ENCODE data around the gene CNOT4.

CNOT4 gene, protein sequence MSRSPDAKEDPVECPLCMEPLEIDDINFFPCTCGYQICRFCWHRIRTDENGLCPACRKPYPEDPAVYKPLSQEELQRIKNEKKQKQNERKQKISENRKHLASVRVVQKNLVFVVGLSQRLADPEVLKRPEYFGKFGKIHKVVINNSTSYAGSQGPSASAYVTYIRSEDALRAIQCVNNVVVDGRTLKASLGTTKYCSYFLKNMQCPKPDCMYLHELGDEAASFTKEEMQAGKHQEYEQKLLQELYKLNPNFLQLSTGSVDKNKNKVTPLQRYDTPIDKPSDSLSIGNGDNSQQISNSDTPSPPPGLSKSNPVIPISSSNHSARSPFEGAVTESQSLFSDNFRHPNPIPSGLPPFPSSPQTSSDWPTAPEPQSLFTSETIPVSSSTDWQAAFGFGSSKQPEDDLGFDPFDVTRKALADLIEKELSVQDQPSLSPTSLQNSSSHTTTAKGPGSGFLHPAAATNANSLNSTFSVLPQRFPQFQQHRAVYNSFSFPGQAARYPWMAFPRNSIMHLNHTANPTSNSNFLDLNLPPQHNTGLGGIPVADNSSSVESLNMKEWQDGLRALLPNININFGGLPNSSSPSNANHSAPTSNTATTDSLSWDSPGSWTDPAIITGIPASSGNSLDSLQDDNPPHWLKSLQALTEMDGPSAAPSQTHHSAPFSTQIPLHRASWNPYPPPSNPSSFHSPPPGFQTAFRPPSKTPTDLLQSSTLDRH

DNA sequence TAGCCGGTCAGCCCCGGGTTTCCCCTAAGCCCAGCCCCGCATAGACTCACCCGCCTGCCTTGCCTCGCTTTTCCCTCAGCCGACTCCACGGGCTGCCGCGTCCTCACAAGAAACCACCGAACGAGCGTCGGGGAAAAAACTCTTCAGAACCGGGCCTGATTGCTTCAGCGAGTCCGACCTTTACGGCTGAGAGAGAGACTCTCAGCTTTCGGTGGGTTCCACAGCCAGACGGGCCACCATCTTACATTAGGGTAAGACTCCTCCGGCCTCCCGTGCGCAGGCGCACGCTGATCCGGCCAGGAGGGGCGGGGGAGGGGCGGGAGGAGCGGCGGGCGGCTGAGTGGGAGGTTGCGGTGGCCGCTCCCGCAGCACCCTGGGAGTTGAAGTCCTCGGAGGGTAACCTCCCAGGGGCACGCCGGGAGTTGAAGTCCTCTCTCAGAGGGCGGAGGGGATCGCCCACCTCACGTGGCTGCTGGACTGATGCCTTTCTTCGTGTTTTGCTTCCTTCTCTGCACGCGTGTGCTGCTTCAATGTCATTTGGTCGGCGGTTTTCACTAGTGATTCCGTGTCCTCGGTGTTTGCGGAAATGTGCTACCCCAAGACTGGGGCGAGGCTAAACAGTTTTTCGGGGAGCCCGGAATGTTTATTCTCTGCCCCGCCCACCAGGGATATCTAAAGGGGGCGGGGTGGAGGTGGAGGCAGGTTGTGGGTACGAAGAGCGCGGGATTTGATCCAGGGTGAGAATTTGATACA lies at the start of gene CNOT4:
Gene CNOT4, minus strand, starts transcription at position 264 of the 753 bp plus-strand sequence. CDS start 71,771 bp downstream, outside the sequence.
- peak; percentile 88 for DNase-seq

DNA sequence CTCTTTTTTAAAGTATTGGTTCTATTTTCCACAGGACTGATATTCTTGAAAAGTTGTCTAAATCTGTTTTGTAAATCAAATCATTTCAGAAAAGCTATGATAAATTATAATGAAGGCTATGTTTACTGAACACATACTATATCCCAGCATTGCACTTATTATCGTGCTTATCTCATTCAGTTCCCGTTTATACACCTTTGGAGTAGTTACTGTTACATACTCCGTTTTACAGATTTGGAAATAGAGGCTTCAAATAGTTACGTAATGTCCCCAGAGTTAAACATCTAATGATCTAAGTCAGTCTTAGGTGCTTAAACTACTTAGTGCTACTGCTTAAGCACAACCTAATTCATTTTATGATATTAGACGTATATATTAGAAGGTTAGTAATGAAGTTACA lies 49.0 kb upstream of the CNOT4 start:
- no peak for DNase-seq

DNA sequence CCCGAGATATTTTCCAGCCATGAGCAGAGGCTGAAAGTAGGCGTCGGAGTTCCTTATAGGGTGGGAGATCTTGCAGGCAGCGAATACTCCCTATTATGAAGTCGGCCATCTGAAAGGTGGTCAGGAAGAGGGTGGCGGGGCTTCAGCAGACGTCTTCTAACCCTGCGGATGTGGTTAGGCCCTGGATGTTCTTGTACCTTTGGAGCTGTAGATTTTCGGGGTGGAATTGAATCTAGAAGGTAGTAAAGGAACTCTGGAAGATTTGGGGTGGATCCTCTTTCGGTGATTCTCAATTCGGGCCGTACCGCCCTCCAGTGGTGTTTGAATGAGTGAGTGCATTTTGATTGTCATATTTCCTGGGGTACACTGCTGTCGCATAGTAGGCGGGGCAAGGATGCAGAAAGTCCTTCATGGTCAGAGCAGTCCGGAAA lies 48.5 kb upstream of the CNOT4 start:
- peak; percentile 55 for DNase-seq

DNA sequence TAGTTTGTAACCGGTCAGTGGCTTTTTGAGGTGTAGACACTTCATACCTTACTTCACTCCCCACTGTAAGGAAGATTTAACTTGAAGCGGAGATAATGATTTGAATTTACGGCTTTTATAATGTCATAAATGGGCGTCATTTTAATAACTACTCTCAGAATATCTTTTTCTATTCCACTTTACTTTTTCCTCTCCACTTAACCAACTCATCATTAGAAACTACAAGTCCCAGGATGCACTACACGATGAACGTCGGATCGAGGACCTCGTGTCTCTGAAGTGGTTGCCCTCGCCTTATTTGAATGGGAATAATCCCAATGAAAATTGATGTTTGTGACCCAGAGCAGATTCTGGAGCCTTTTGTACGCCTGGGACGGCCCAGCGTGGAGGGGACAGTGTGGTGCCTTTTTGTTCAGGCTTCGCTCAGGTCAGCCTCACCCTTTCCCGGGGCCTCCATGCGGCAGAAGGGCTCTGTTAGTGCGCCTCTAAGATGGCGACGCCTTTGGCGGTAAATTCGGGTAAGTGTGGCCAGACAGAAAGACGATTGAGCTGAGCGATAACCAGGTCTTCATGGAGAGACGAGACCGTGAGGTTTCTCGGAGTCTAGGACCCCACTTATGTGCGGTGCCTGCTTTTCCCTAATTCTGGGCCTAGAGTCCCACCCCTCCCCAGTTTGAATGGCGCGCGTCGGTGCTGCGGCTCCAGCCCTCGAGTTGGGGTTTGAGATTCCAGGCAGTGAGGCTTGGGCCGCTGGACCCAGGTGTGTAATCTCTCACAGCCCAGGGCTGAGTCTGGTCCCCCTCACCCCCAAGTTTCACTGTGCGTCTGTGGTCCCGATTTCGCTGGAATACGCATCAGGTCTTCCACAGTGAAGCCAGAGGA lies 47.8 kb upstream of the CNOT4 start, which contains the start of gene NUP205:
Gene NUP205, plus strand, starts transcription at position 463 of the 882 bp plus-strand sequence. Its CDS starts 28 bp downstream, at position 491.
- DNase-seq = peak; percentile 79

DNA sequence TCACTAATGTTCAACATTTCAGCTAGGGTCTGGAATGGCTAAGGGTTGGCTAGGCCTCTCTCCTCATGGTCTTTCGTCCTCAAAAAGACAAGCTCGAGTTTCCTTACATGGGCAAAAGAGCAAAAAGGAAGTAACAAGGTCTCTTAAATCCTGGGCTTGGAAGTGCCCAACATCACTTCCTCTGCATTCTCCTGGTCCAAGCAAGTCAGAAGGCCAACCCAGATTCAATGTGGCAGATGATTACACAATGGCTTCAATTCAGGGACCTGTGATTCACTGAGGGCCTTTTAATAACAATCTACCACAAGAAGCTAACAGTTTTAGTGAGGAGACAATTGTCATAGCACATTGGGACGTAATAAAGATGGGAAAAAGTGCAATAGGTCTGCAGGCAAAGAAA lies 43.4 kb upstream of the CNOT4 start:
- DNase-seq = no peak

DNA sequence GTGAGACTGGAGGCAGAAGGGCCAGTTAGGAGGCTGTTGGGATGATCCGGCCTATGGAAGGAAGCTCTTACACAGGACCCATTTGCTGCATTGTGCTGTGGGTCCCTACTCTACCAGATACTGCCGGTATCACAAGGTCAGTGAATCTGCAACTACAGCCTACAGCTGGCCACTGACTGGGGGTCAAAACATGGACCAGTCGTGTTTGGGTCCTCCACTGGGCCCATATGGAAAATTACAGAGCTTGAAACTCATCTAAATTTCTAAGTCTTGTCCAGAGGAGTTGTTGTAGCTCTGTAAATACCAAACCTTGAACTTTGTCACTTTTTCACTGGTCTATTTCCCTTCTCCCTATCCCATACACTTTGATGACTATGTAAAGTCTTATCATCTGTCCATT lies 42.2 kb upstream of the CNOT4 start:
- DNase-seq = no peak

DNA sequence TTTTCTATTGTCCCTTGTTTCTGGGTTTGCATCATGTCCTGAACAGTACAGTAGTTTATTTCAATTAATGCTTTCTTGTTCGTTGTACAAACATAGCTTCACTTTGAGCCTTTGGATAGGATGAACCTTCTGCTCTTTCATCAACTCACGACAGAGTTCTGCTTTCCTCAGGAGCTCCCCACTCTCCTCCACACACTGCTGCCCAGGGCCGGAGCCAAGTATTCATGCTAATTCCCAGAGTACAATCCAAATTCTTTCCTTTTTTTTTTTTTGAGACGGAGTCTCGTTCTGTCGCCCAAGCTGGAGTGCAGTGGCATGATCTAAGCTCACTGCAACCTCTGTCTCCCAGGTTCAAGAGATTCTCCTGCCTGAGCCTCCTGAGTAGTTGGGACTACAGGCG lies 40.3 kb upstream of the CNOT4 start:
- DNase-seq = no peak

DNA sequence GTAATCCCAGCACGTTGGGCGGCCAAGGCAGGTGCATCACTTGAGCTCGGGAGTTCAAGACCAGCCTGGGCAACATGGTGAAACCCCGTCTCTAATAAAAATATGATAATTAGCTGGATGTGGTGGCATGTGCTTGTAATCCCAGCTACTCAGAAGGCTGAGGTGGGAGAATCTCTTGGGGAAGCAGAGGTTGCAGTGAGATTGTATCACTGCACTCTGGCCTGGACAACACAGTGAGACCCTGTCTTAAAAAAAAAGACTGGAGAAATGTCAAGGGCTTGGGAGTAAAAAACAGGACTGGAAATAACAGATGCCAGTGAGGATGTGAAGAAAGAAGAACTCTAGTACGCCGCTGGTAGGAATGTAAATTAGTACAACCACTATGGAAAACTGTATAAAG lies 31.1 kb upstream of the CNOT4 start:
- DNase-seq = no peak

DNA sequence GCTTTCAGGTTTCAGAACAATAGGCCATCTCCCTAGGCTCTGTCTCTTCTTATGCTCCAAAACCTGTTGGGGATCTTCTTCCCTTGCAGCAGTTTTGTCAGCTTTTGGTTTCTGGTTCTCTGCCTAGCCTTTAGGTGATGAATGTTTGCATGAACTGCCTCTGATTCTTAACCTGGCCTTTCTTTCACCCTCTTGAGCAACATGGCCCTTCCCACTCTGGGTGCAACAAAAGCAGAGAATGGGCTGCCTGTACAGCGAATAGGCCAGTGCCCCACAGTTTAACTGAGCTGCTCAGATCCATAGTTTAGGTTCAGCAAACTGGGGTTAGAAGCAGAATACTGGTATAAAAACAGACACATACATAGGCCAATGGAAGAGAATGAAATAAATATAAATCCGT lies 29.7 kb upstream of the CNOT4 start:
- no peak for DNase-seq

DNA sequence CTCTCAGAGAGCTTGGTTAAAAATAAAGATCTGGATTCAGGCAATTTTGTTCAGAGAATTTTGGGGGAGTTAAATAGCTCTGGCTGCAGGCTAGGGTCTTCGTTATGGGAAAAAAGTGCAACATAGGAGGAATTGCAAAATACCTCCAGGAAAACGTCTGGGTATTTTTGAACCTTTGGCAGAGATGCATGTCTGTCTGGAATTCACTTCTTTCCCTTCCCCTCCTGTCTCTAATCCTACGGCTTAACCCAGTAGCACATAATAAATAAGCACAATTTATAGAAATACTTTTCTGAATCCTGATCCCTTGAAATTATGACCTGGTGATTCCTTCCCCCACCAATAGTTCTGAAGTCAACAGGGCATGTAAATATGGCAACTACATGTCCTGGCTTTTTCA lies 28.5 kb upstream of the CNOT4 start:
- no peak for DNase-seq

DNA sequence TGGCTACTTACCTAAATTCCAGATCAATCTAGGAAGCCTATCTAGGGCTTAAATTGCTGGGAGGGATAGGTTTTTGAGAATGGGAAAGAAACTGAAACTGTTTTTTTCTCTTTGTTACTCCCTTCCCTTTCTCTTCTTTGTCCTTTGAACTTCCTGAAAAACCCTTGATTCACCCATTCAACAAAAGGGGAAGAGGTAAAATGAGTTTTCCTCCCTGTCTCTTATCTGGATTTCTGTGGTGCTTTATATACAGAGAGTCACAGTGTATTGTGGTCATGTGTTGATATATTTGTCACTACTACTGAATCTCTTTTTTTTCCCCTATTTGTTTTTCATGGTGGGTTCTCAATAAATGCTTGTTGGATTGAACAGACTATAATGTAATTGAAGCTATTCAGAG lies 28.0 kb upstream of the CNOT4 start:
- DNase-seq = no peak

DNA sequence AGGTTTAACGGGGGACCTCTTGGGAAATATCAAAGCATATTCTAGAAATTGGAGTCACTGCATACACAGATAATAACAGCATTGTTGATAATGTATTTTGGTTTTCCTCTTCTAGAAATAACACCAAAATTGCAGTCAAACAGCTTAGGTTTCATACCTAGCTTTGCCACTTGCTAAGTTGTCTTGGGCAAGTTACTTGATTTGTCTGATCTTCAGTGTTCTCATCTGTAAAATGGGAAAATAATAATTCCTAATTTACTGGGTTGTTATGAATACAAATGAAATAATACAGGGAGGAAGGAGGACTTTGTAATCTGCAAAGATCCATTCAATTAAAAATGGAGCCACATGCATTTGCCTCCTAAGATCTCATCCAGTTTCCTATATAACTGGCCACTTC lies 27.6 kb upstream of the CNOT4 start:
- no peak for DNase-seq

DNA sequence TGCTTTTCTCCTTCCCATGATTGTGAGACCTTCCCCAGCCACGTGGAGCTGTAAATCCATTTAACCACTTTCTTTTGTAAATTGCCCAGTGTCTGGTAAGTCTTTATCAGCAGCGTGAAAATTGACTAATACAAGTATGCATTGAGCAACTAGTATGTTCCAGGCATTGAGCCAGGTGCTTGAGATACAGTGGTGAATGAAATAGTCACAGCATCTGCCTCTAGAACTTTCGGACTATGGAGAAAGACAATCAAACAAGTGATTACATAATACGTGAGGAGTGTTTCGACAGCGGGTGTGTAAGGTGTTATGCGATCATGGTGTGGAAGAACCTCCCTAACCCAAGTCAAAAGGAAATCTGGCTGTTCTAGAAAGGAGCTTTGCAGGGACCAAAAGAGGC lies 26.2 kb upstream of the CNOT4 start:
- no peak for DNase-seq

DNA sequence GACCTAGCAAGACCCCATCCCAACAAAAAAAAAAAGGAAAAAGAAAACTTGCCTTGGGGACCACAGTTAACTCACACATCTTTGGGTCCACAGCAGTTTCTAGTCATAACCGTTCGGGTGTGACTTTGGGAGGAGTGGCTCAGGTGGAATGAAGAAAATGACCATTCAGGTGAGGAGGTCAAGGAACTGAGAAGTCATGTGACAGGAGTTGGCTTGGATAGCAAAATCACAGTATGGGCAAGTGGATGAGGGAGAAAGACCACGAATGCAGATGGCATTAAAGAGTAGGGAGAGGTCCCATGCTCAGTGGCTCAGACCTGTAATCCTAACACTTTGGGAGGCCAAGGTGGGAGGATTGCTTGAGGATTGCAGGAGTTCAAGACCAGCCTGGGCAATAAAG lies 17.1 kb upstream of the CNOT4 start:
- no peak for DNase-seq

DNA sequence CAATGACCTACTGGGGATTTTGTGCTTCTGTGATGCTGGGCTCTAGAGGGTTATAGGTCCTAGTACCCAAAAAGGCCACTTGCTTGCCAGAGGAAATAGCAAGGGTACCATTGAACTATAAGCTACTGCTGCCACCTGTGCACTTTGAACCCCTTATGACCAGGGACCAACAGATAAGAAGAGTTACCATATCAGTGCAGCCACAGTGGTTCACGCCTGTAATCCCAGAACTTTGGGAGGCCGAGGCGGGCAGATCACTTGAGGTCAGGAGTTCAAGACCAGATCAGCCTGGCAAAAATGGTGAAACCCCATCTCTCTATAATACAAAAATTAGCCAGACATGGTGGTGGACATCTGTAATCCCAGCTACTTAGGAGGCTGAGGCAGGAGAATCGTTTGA lies 15.5 kb upstream of the CNOT4 start:
- DNase-seq = no peak

DNA sequence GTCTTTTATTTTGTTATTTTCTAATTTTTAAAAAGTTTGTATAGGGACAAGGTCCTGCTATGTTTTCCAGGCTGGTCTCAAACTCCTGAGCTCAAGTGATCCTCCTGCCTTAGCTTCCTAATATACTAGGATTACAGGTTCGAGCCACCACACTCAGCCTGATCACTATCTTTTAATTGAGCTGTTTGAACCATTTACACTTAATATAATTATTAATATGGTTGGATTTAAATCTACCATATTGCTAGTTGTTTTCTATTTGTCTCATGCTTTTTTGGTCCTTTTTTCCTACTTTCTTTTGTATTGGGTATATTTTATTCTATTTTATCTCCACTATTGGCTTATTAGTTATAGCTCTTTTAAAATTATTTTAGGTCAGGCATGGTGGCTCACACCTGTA lies 13.2 kb upstream of the CNOT4 start:
- no peak for DNase-seq

DNA sequence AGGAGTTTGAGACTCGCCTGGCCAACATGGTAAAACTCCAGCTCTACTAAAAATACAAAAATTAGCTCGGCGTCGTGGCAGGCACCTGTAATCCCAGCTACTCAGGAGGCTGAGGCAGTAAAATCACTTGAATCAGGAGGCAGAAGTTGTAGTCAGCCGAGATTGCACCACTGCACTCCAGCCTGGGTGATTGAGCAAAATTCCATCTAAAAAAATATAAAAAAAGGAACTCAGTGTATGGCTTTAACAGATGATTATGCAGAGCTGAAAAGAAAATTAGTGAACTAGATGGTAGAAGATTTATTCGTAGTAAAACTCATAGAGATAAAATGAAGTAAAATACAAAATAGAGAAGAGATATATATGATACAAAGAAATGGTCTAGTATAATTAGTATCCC lies 12.6 kb upstream of the CNOT4 start:
- no peak for DNase-seq

DNA sequence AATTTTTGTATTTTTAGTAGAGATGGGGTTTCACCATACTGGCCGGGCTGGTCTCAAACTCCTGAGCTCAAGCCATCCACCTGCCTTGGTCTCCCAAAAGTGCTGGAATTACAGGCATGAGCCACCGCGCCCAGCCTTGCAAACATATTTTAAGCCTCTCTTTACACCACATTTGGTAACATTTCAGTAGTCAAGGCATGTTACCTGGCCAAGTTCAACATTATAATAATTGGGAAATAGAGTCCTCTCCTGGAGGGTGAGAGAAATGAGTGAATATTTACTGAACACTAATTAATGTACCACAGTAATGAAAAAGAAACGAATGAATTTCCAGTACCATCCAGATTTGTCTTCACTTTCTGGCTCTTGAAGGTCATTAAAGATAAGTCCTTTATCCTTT lies 10.0 kb upstream of the CNOT4 start:
- DNase-seq = no peak

DNA sequence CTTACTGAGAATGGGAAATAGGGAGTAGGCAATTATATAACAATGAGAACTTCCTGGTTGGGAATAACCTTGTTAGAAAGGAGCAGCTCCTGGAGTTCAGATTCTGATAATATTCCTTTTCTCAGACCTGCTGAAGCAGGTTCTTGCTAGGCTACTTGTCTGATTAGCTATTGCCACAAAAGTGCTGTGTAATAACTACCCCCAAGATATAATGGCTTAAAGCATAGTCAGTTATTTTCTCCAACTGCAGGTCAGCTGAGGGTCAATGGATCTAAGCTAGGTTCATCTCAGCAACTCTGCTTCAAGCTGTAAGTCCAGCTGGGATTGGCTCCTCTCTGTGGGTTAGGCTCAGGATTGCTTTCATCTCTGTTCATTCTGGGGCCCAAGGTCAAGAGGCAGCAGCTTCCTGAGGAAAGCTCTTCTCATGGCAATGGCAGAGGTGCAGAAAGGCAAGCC lies 9.4 kb upstream of the CNOT4 start:
- DNase-seq = no peak

DNA sequence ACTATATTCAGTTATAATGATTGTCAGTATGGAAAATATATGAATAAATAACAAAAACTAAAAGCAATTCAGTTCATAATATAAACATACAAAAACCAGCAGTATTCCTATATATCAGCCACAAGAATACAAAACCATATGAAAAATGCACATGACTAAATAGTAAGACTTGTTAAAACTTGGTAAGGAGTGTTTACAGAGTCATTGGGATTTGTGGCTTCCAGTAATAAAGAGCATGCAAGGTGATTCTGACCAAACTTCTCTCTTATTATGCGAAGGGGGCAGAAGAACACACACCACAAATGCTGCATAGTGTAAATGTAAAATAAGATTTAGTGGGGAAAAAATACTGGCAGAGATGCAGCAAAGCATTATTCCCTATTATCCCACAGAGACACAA lies 8.8 kb upstream of the CNOT4 start:
- DNase-seq = no peak

DNA sequence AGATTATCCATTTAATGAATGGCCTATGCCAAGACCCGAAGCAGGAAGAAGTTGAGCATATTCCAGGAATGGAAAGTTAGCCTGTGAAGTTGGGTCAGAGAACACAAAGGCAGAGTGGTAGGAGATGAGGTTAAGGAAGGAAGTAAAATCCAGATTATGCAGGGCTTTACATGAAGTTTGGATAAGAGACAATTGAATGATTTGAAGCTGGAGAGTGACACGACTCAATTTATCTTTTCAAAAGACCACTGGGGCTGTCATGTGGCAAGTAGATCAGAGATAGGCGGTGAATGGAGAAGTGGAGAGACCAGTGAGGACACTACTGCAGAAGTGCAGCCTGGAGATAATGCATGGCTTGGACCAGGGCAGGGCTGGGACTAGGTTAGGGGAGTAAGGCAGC lies 7.2 kb upstream of the CNOT4 start:
- DNase-seq = no peak

DNA sequence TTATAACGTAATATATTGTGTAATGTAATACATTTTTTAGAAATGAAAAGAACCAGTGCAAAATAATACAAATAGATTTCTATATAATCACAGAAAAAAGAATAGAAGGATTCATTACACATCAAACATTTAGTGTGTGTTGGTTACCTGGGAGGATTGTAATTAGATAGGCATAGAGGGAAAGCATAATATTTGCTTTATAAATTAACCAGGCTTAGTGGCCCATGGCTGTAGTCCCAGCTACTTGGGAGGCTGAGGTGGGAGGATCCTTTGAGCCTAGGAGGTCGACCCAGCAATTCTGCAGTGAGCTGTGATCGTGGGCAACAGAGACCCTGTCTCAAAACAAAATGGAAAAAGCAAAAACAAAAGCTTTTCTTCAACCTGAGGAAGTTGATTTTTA lies 5.0 kb upstream of the CNOT4 start:
- no peak for DNase-seq

Measured in activated CD4-positive, CD25-positive, alpha-beta regulatory T cell treated with anti-CD3 and anti-CD28 coated beads, Interleukin-2, amount 50 U/mL, for 72 hours (primary cell).